Neural cell (in vitro differentiated cells): ENCODE data around the gene HS6ST3.

Source experiments
- CTCF ChIP-seq: fragments of 450-650 bp; IDR thresholded peaks from 2 replicates; pipeline ENCODE4 v1.5.1; 2014; ENCODE audit warnings: antibody characterized with exemption, mild to moderate bottlenecking, moderate library complexity; ENCODE audit not compliant: poor library complexity, severe bottlenecking
- MXI1 ChIP-seq: fragments of 450-650 bp; conservative IDR thresholded peaks from 2 replicates; pipeline ENCODE4 v1.6.1; 2014; ENCODE audit warnings: antibody characterized with exemption, mild to moderate bottlenecking; ENCODE audit not compliant: poor library complexity, severe bottlenecking
- POLR2AphosphoS5 ChIP-seq: IDR thresholded peaks from 2 replicates; pipeline ENCODE4 v1.6.1; 2012
- REST ChIP-seq: IDR thresholded peaks from 2 replicates; pipeline ENCODE4 v1.6.1; 2012; ENCODE audit warnings: borderline replicate concordance

GRCh38 chr13:96415831-96416385, 326.0 kb downstream of the HS6ST3 start:
- no peak for TF ChIP-seq POLR2AphosphoS5
- no peak for TF ChIP-seq MXI1
- TF ChIP-seq REST, result no peak
- no peak for TF ChIP-seq CTCF
